GM19395 (cell line): ENCODE data around the gene HIRIP3.
"Not testable (repeated sequence)": the region's sequence is repeated elsewhere in the genome, so short reads cannot be mapped to it uniquely, and the experiment has no call there.

Experiments
- ATAC-seq: cut with Tn5 transposase; IDR thresholded peaks from one replicate; pipeline ENCODE4 v1.9.1; 2021; ENCODE audit warnings: mild to moderate bottlenecking, moderate library complexity; ENCODE audit not compliant: unreplicated experiment

Gene HIRIP3

GRCh38 chr16:29961479-29962343 is 33.7 kb downstream of the HIRIP3 start, which contains the start of gene TMEM219:
Gene TMEM219 (plus strand): TSS chr16:29962079. CDS start chr16:29963144, 1,065 bp downstream.
- ATAC-seq, result peak; percentile 80

- ATAC-seq, result no peak
Measured at GRCh38 chr16:29961127-29961478, 34.3 kb downstream of the HIRIP3 start.

GRCh38 chr16:29959821-29960220 is 35.6 kb downstream of the HIRIP3 start:
- not testable (repeated sequence) for ATAC-seq

DNA sequence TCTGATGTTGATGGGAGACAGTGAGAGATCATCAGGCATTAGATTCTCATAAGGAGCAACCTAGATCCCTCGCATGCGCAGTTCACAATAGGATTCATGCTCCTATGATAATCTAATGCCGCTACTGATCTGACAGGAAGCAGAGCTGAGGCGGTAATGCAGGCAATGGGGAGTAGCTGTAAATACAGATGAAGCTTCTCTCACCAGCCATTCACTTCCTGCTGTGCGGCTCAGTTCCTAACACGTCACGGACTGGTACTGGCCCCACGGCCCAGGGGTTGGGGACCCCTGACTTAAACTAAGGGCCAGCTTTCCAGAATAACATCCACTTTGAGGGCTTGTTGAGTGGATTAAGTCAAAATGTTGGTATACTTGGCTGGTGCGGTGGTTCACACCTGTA is 36.1 kb downstream of the HIRIP3 start:
- ATAC-seq, result no peak

DNA sequence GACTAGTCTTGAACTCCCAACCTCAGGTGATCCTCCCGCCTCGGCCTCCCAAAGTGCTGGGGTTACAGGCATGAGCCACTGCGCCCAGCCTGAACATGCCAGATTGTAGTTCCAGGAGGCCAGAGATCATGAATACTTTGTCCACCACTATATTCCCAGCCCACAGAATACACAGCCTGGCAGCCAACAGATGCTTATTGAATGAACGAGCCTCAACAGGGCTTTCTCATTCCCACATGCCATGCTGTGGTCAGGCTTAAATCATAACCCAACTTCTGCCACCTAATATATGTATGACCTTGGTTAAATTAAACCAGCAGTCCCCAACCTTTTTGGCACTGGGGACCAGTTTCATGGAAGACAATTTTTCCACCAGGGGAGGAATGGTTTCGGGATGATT is 36.7 kb downstream of the HIRIP3 start:
- no peak for ATAC-seq

DNA sequence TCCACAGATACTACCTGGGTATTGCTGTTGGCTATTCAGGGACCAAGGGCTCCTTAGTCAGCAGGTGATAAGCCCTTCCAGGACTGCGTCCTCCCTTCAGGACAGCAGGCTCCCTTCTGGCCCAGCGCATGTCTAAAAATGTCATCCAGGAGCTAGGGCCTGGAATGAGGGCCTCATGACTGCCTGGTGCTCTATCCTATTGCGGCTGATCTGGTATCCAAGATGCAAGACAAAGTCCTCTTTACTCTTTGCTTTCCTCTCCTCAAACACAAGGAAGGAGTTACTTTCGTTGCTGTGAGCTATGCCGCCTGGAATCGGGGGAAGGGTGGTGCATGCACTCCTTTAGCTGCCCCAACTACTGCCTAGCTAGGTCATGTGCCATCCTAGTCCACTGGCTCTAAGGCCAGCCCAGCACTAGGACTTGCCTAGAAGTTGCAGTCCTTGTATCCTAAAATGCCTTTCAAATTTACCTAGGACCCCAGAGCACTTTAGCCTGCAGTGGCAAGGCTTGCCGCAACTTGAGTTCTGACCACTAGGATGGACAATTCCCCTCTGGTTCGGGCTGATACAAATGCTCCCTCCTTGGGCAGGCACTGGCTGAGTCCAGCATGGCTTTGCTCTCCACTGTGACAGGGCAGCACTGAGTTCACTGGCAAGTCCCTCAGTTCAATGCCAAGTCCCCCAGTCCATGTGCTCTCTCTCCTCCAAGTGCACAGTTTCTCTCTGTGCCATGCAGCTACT is 43.6 kb downstream of the HIRIP3 start:
- no peak for ATAC-seq

GRCh38 chr16:29950806-29951461 is 44.5 kb downstream of the HIRIP3 start:
- ATAC-seq, result no peak

GRCh38 chr16:29947897-29948296 is 47.5 kb downstream of the HIRIP3 start:
- ATAC-seq, result no peak

DNA sequence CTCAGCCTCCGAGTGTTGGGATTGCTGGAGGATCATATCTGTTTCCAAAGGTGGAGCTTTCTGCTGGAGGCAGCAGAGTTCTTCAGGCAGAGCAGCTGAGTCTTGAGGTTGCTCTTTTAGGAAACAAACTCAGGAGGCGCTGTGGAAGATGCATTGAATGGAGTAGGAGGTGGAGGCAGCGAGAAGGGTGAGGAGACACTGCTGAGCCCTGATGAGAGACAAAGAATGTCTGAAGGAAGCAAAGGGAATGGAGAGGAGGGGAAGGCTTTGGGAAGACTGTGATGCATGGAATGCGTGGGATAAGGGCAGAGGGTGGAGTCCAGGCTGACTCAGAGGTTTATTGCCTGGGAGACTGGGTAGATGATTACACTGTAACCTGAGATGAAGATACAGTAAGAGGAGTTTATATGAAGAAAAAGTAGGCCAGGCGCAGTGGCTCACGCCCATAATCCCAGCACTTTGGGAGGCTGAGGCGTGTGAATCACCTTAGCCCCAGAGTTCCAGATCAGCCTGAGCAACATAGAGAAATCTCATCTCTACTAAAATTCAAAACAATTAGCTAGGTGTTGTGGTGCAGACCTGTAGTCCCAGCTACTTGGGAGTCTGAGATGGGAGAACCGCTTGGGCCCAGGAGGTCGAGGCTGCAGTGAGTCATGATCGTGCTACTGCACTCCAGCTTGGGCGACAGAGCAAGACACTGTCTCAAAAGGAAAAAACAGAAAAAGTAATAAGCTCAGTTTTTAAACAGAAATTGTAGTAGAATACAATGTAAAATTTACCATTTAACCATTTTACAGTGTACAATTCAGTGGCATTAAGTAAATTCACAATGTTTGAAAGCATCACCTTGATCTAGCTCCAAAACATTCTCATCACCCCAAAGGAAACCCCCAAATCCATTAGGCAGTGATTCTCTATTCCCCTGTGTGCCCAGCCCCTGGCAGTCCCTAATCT is 51.3 kb downstream of the HIRIP3 start:
- ATAC-seq, result no peak
